SK-N-SH treated with all-trans-retinoic acid at 6 μM for 48 hours (cell line): ENCODE results near the gene KRTAP4-16.

Experiments
- ATAC-seq: fragments of 200-7000 bp; cut with Tn5 transposase; 3 replicates; pipeline ENCODE4 v1.9.1; 2020; ENCODE audit warnings: mild to moderate bottlenecking, moderate library complexity
- ARNTL ChIP-seq: fragments of 450-650 bp; formaldehyde crosslinking; IDR thresholded peaks from 2 replicates; pipeline ENCODE4 v1.5.0; 2020; ENCODE audit warnings: low read depth, mild to moderate bottlenecking, moderate library complexity, borderline replicate concordance
- BACH2 ChIP-seq: fragments of 250-450 bp; sonication (Bioruptor Pico); IDR thresholded peaks from 2 replicates; pipeline ENCODE4 v1.9.0; 2021; ENCODE audit warnings: mild to moderate bottlenecking, borderline replicate concordance
- CSDC2 ChIP-seq: fragments of 250-450 bp; sonication (Bioruptor Pico); IDR thresholded peaks from 2 replicates; pipeline ENCODE4 v1.5.0; 2020; ENCODE audit warnings: mild to moderate bottlenecking, moderate library complexity
- ESRRG ChIP-seq: fragments of 250-450 bp; sonication (Bioruptor Pico); IDR thresholded peaks from 2 replicates; pipeline ENCODE4 v1.6.1; 2021; ENCODE audit warnings: mild to moderate bottlenecking
- GLIS3 ChIP-seq: fragments of 250-450 bp; sonication (Bioruptor Pico); IDR thresholded peaks from 2 replicates; pipeline ENCODE4 v1.5.0; 2020; ENCODE audit warnings: mild to moderate bottlenecking, moderate library complexity
- RARB ChIP-seq: fragments of 250-450 bp; sonication (Bioruptor Pico); IDR thresholded peaks from 2 replicates; pipeline ENCODE4 v1.8.0; 2021; ENCODE audit warnings: mild to moderate bottlenecking, moderate library complexity
- TOX ChIP-seq: fragments of 250-450 bp; sonication (Bioruptor Pico); IDR thresholded peaks from 2 replicates; pipeline ENCODE4 v1.8.0; 2021; ENCODE audit warnings: mild to moderate bottlenecking, moderate library complexity, borderline replicate concordance
- ZC3H10 ChIP-seq: fragments of 250-450 bp; sonication (Bioruptor Pico); IDR thresholded peaks from 2 replicates; pipeline ENCODE4 v1.5.1; 2021; ENCODE audit warnings: mild to moderate bottlenecking, moderate library complexity
- ZFP3 ChIP-seq: fragments of 250-450 bp; sonication (Bioruptor Pico); IDR thresholded peaks from 2 replicates; pipeline ENCODE4 v1.5.0; 2020; ENCODE audit warnings: mild to moderate bottlenecking, moderate library complexity
- ZNF565 ChIP-seq: fragments of 450-650 bp; formaldehyde crosslinking; conservative IDR thresholded peaks from 2 replicates; pipeline ENCODE4 v1.5.0; 2020; ENCODE audit warnings: low read depth, mild to moderate bottlenecking, moderate library complexity
- ZNF70 ChIP-seq: fragments of 450-650 bp; formaldehyde crosslinking; IDR thresholded peaks from 2 replicates; pipeline ENCODE4 v1.5.0; 2020; ENCODE audit warnings: mild to moderate bottlenecking, moderate library complexity
- TF ChIP-seq, protein P1 (sequence below): fragments of 250-450 bp; sonication (Bioruptor Pico); IDR thresholded peaks from 2 replicates; pipeline ENCODE4 v1.5.1; 2020; ENCODE audit warnings: low read depth, mild to moderate bottlenecking, moderate library complexity
- TF ChIP-seq, protein P2 (sequence below): fragments of 250-450 bp; sonication (Bioruptor Pico); IDR thresholded peaks from 2 replicates; pipeline ENCODE4 v1.5.1; 2021; ENCODE audit warnings: mild to moderate bottlenecking, moderate library complexity
- TF ChIP-seq, protein P3 (sequence below): fragments of 250-450 bp; sonication (Bioruptor Pico); IDR thresholded peaks from 2 replicates; pipeline ENCODE4 v1.8.0; 2021; ENCODE audit warnings: low read depth, mild to moderate bottlenecking, moderate library complexity, borderline replicate concordance
- TF ChIP-seq, protein P4 (sequence below): fragments of 250-450 bp; sonication (Bioruptor Pico); IDR thresholded peaks from 2 replicates; pipeline ENCODE4 v1.8.0; 2020; ENCODE audit warnings: mild to moderate bottlenecking, moderate library complexity, borderline replicate concordance

KRTAP4-16 gene

DNA sequence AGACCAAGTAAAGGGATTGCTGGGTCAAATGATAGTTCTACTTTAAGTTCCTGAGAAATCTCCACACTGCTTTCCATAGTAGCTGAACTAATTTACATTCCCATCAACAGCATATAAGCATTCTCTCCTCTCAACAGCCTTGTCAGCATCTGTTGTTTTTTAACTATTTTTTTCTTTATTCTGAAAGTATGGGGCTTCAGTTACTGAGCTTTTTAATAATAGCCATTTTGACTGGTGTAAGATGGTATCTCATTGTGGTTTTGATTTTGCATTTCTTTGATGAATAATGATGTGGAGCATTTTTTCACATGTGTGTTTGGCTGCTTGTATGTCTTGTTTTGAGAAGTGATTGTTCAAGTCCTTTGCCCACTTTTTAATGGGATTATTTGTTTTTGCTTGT is 49.4 kb downstream of the KRTAP4-16 start:
- TF ChIP-seq TOX (CRISPR knock-in tag): no peak
- TF ChIP-seq, protein P1, sequence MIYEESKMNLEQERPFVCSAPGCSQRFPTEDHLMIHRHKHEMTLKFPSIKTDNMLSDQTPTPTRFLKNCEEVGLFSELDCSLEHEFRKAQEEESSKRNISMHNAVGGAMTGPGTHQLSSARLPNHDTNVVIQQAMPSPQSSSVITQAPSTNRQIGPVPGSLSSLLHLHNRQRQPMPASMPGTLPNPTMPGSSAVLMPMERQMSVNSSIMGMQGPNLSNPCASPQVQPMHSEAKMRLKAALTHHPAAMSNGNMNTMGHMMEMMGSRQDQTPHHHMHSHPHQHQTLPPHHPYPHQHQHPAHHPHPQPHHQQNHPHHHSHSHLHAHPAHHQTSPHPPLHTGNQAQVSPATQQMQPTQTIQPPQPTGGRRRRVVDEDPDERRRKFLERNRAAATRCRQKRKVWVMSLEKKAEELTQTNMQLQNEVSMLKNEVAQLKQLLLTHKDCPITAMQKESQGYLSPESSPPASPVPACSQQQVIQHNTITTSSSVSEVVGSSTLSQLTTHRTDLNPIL (CRISPR knock-in tag): no peak
- TF ChIP-seq, protein P2, sequence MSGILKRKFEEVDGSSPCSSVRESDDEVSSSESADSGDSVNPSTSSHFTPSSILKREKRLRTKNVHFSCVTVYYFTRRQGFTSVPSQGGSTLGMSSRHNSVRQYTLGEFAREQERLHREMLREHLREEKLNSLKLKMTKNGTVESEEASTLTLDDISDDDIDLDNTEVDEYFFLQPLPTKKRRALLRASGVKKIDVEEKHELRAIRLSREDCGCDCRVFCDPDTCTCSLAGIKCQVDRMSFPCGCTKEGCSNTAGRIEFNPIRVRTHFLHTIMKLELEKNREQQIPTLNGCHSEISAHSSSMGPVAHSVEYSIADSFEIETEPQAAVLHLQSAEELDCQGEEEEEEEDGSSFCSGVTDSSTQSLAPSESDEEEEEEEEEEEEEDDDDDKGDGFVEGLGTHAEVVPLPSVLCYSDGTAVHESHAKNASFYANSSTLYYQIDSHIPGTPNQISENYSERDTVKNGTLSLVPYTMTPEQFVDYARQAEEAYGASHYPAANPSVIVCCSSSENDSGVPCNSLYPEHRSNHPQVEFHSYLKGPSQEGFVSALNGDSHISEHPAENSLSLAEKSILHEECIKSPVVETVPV (CRISPR knock-in tag): no peak
- TF ChIP-seq ZNF70 (CRISPR knock-in tag): no peak
- TF ChIP-seq RARB (CRISPR knock-in tag): no peak
- TF ChIP-seq ZFP3: no peak
- no peak for TF ChIP-seq ZC3H10
- TF ChIP-seq ESRRG (CRISPR knock-in tag): no peak
- TF ChIP-seq GLIS3: no peak
- TF ChIP-seq CSDC2 (CRISPR knock-in tag): no peak
- TF ChIP-seq, protein P3, sequence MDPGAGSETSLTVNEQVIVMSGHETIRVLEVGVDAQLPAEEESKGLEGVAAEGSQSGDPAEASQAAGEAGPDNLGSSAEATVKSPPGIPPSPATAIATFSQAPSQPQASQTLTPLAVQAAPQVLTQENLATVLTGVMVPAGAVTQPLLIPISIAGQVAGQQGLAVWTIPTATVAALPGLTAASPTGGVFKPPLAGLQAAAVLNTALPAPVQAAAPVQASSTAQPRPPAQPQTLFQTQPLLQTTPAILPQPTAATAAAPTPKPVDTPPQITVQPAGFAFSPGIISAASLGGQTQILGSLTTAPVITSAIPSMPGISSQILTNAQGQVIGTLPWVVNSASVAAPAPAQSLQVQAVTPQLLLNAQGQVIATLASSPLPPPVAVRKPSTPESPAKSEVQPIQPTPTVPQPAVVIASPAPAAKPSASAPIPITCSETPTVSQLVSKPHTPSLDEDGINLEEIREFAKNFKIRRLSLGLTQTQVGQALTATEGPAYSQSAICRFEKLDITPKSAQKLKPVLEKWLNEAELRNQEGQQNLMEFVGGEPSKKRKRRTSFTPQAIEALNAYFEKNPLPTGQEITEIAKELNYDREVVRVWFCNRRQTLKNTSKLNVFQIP: no peak
- TF ChIP-seq, protein P4, sequence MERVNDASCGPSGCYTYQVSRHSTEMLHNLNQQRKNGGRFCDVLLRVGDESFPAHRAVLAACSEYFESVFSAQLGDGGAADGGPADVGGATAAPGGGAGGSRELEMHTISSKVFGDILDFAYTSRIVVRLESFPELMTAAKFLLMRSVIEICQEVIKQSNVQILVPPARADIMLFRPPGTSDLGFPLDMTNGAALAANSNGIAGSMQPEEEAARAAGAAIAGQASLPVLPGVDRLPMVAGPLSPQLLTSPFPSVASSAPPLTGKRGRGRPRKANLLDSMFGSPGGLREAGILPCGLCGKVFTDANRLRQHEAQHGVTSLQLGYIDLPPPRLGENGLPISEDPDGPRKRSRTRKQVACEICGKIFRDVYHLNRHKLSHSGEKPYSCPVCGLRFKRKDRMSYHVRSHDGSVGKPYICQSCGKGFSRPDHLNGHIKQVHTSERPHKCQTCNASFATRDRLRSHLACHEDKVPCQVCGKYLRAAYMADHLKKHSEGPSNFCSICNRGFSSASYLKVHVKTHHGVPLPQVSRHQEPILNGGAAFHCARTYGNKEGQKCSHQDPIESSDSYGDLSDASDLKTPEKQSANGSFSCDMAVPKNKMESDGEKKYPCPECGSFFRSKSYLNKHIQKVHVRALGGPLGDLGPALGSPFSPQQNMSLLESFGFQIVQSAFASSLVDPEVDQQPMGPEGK (CRISPR knock-in tag): no peak
- no peak for TF ChIP-seq ARNTL
- no peak for TF ChIP-seq ZNF565 (CRISPR knock-in tag)
- TF ChIP-seq BACH2: no peak
- no peak for ATAC-seq
